Skeletal muscle cell (primary cell): Measurements from ENCODE around the gene SAP30BP.

Experiments used
- DNase-seq: peaks from one replicate; pipeline ENCODE4 v3.0.0-alpha.2; 2010; ENCODE audit warnings: low read depth
- H3K4me3 ChIP-seq: 2 replicates; pipeline ENCODE4 v1.5.1; 2011; ENCODE audit warnings: low read depth, mild to moderate bottlenecking, control low read depth, low read length, moderate library complexity

Gene SAP30BP

GRCh38 chr17:75730065-75730464 is 62.9 kb downstream of the SAP30BP start:
- no peak overlapping the region for H3K4me3 ChIP-seq

GRCh38 chr17:75731086-75731715 is 64.1 kb downstream of the SAP30BP start:
- H3K4me3 ChIP-seq, result no peak overlapping the region
- DNase-seq, result no peak

More at GRCh38 chr17:75730065-75730464, 62.9 kb downstream of the SAP30BP start:
- no peak for DNase-seq

GRCh38 chr17:75731716-75732498 is 64.8 kb downstream of the SAP30BP start:
- DNase-seq, result no peak

GRCh38 chr17:75733471-75733870 is 66.3 kb downstream of the SAP30BP start:
- H3K4me3 ChIP-seq, result no peak overlapping the region
- no peak for DNase-seq

More at GRCh38 chr17:75731716-75732498, 64.8 kb downstream of the SAP30BP start:
- H3K4me3 ChIP-seq, result no peak overlapping the region

GRCh38 chr17:75734674-75735294 is 67.6 kb downstream of the SAP30BP start:
- DNase-seq, result no peak
- H3K4me3 ChIP-seq, result no peak overlapping the region

GRCh38 chr17:75736173-75736835 is 69.2 kb downstream of the SAP30BP start:
- H3K4me3 ChIP-seq, result no peak overlapping the region
- DNase-seq, result no peak

- no peak for DNase-seq
- H3K4me3 ChIP-seq, result no peak overlapping the region
Observed at GRCh38 chr17:75737133-75737962, 70.2 kb downstream of the SAP30BP start.

- no peak for DNase-seq
- H3K4me3 ChIP-seq, result no peak overlapping the region
Observed at GRCh38 chr17:75738218-75738802, 71.2 kb downstream of the SAP30BP start.

GRCh38 chr17:75739174-75739573 is 72.0 kb downstream of the SAP30BP start:
- no peak for DNase-seq
- H3K4me3 ChIP-seq, result no peak overlapping the region

GRCh38 chr17:75739801-75740200 is 72.7 kb downstream of the SAP30BP start:
- DNase-seq, result no peak
- H3K4me3 ChIP-seq, result no peak overlapping the region

- no peak for DNase-seq
Observed at GRCh38 chr17:75740215-75740614, 73.1 kb downstream of the SAP30BP start.

GRCh38 chr17:75740631-75741077 is 73.5 kb downstream of the SAP30BP start:
- no peak for DNase-seq
- H3K4me3 ChIP-seq, result no peak overlapping the region

More at GRCh38 chr17:75740215-75740614, 73.1 kb downstream of the SAP30BP start:
- no peak overlapping the region for H3K4me3 ChIP-seq

- no peak for DNase-seq
- no peak overlapping the region for H3K4me3 ChIP-seq
Observed at GRCh38 chr17:75742337-75742736, 75.2 kb downstream of the SAP30BP start.

GRCh38 chr17:75743625-75744206 is 76.6 kb downstream of the SAP30BP start:
- no peak for DNase-seq
- H3K4me3 ChIP-seq, result no peak overlapping the region

- no peak for DNase-seq
- H3K4me3 ChIP-seq, result no peak overlapping the region
Observed at GRCh38 chr17:75748706-75749105, 81.6 kb downstream of the SAP30BP start.

GRCh38 chr17:75749545-75750389 is 82.6 kb downstream of the SAP30BP start:
- no peak overlapping the region for H3K4me3 ChIP-seq
- no peak for DNase-seq

- no peak for DNase-seq
Observed at GRCh38 chr17:75750661-75751423, 83.7 kb downstream of the SAP30BP start.

More at GRCh38 chr17:75750661-75751423, 83.7 kb downstream of the SAP30BP start:
- H3K4me3 ChIP-seq, result no peak overlapping the region
